WTC11 (cell line): ENCODE measurements around the gene C2orf92. TPM values are rescaled to one million over a fixed set of nuclear protein-coding genes. Genes with fewer than 3 reads are reported as not detected.

Experiments
- ATAC-seq: fragments of 200-7000 bp; cut with Tn5 transposase; 2 replicates; pipeline ENCODE4 v1.10.0; 2021; ENCODE audit warnings: mild to moderate bottlenecking, moderate library complexity
- CTCF ChIA-PET: fragments of 300-600 bp; sonication (Branson Sonifier 250); formaldehyde crosslinking; loops from one replicate; lab custom pipeline; 2021; ENCODE audit warnings: antibody characterized with exemption; lab: Charles Lee
- POLR2A ChIA-PET: fragments of 350-600 bp; sonication (Branson Sonifier 250); formaldehyde crosslinking; loops from one replicate; lab custom pipeline; 2021; ENCODE audit warnings: antibody characterized with exemption; lab: Charles Lee
- DNase-seq: peaks from one replicate; pipeline ENCODE4 v3.0.0; 2021; ENCODE audit warnings: low spot score
- H3K27ac Mint-ChIP-seq: 2 replicates; pipeline ENCODE4 v1.8.0; 2021; ENCODE audit warnings: mixed read lengths
- H3K27me3 Mint-ChIP-seq: 2 replicates; pipeline ENCODE4 v1.8.0; 2021; ENCODE audit warnings: low read depth, mild to moderate bottlenecking, moderate library complexity, mixed read lengths
- H3K36me3 Mint-ChIP-seq: 2 replicates; pipeline ENCODE4 v1.8.0; 2021; ENCODE audit warnings: mixed read lengths
- H3K4me1 Mint-ChIP-seq: 2 replicates; pipeline ENCODE4 v1.8.0; 2022; ENCODE audit warnings: mixed read lengths
- H3K4me3 Mint-ChIP-seq: 2 replicates; pipeline ENCODE4 v1.8.0; 2021; ENCODE audit warnings: mild to moderate bottlenecking, moderate library complexity, mixed read lengths
- H3K9me3 Mint-ChIP-seq: 2 replicates; pipeline ENCODE4 v1.8.0; 2021; ENCODE audit warnings: mixed read lengths
- ELF4 ChIP-seq: sonication (generic); formaldehyde crosslinking; IDR thresholded peaks from 2 replicates; pipeline ENCODE4 v1.8.1; 2022; ENCODE audit warnings: low read depth, mild to moderate bottlenecking, moderate library complexity, missing genetic modification reagents
- ETV6 ChIP-seq: sonication (generic); formaldehyde crosslinking; IDR thresholded peaks from 2 replicates; pipeline ENCODE4 v1.8.1; 2022; ENCODE audit warnings: mild to moderate bottlenecking, missing genetic modification reagents
- HMGA2 ChIP-seq: fragments of 250-450 bp; sonication (Bioruptor Pico); IDR thresholded peaks from 2 replicates; pipeline ENCODE4 v1.4.0; 2021; ENCODE audit warnings: mild to moderate bottlenecking, moderate library complexity
- NR2C2 ChIP-seq: sonication (generic); formaldehyde crosslinking; IDR thresholded peaks from 2 replicates; pipeline ENCODE4 v1.8.0; 2022; ENCODE audit warnings: mild to moderate bottlenecking, missing genetic modification reagents
- NR3C1 ChIP-seq: sonication (generic); formaldehyde crosslinking; conservative IDR thresholded peaks from 2 replicates; pipeline ENCODE4 v1.8.1; 2023; ENCODE audit warnings: low read depth, mild to moderate bottlenecking, missing genetic modification reagents
- RELA ChIP-seq: sonication (generic); formaldehyde crosslinking; IDR thresholded peaks from 2 replicates; pipeline ENCODE4 v1.8.1; 2022; ENCODE audit warnings: missing genetic modification reagents, mild to moderate bottlenecking, borderline replicate concordance
- ZNF121 ChIP-seq: sonication (generic); formaldehyde crosslinking; IDR thresholded peaks from 2 replicates; pipeline ENCODE4 v1.8.0; 2023; ENCODE audit warnings: missing genetic modification reagents
- ZNF232 ChIP-seq: sonication (generic); formaldehyde crosslinking; IDR thresholded peaks from 2 replicates; pipeline ENCODE4 v1.8.0; 2022; ENCODE audit warnings: mild to moderate bottlenecking, missing genetic modification reagents
- ZNF396 ChIP-seq: fragments of 250-450 bp; sonication (Bioruptor Pico); IDR thresholded peaks from 2 replicates; pipeline ENCODE4 v1.8.0; 2021; ENCODE audit warnings: mild to moderate bottlenecking, moderate library complexity, borderline replicate concordance
- ZNF423 ChIP-seq: fragments of 250-450 bp; sonication (Bioruptor Pico); IDR thresholded peaks from 2 replicates; pipeline ENCODE4 v2.1.2; 2022; ENCODE audit warnings: mild to moderate bottlenecking, moderate library complexity
- total RNA-seq: library from RNA; stranded (reverse); gene quantifications from 3 replicates; pipeline ENCODE4 v1.2.3, GENCODE V29; 2021
- TF ChIP-seq, protein P1 (sequence below): sonication (generic); formaldehyde crosslinking; IDR thresholded peaks from 2 replicates; pipeline ENCODE4 v1.8.1; 2023; ENCODE audit warnings: mild to moderate bottlenecking, moderate library complexity, missing genetic modification reagents
- TF ChIP-seq, protein P2 (sequence below): fragments of 200-600 bp; IDR thresholded peaks from 2 replicates; pipeline ENCODE4 v1.8.0; 2022; ENCODE audit warnings: antibody characterized with exemption
- TF ChIP-seq, protein P3 (sequence below): sonication (generic); formaldehyde crosslinking; IDR thresholded peaks from 2 replicates; pipeline ENCODE4 v1.8.1; 2023; ENCODE audit warnings: mild to moderate bottlenecking, missing genetic modification reagents, borderline replicate concordance
- TF ChIP-seq, protein P4 (sequence below): fragments of 250-450 bp; sonication (Bioruptor Pico); IDR thresholded peaks from 2 replicates; pipeline ENCODE4 v1.9.0; 2021; ENCODE audit warnings: moderate library complexity, mild to moderate bottlenecking, inconsistent platforms, borderline replicate concordance
- TF ChIP-seq, protein P5 (sequence below): sonication (generic); formaldehyde crosslinking; IDR thresholded peaks from 2 replicates; pipeline ENCODE4 v1.8.0; 2023; ENCODE audit warnings: missing genetic modification reagents, mild to moderate bottlenecking, borderline replicate concordance
- TF ChIP-seq, protein P6 (sequence below): sonication (generic); formaldehyde crosslinking; IDR thresholded peaks from 2 replicates; pipeline ENCODE4 v1.8.1; 2022; ENCODE audit warnings: low read depth, missing genetic modification reagents, borderline replicate concordance
- TF ChIP-seq, protein P7 (sequence below): fragments of 250-450 bp; sonication (Bioruptor Pico); IDR thresholded peaks from 2 replicates; pipeline ENCODE4 v1.9.0; 2021; ENCODE audit warnings: mild to moderate bottlenecking

C2orf92 gene
- total RNA-seq, 1 experiment from 2014 or later = 5.2 TPM

DNA sequence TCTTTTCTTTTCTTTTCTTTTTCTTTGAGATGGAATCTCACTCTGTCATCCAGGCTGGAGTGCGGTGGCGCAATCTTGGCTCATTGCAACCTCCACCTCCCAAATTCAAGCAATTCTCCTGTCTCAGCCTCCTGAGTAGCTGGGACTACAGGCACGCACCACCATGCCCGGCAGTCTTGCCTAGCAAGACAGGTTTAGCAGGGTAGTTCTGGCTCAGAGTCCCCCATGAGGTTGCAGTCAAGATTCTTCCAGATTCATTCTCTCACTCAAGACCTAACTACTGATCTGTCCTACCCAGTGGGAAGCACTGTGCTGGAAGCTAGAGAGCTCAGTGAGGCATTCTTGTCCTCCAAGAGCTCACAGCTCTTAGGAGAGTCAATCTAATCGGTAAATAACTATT lies 26.2 kb downstream of the C2orf92 start:
- ATAC-seq (no peak), DNase-seq (no peak)
- H3K36me3 Mint-ChIP-seq = no peaks in the 10 kb centered on the region
- no peak for TF ChIP-seq ZNF232
- no peak for TF ChIP-seq HMGA2 (CRISPR knock-in tag)
- TF ChIP-seq ZNF423 (CRISPR knock-in tag) = no peak
- TF ChIP-seq ZNF396 (CRISPR knock-in tag) = no peak
- no peak for TF ChIP-seq ETV6 (CRISPR knock-in tag)
- TF ChIP-seq, all 79 proteins: peak for 0
- Mint-ChIP-seq H3K27ac (no peak overlapping the region), H3K27me3 (peaks cover 6% of the 10 kb centered on the region; the same call in 1 of the 2 replicates), H3K9me3 (no peaks in the 10 kb centered on the region), H3K4me3 (no peak overlapping the region), H3K4me1 (peaks cover 28% of the 10 kb centered on the region)
- POLR2A ChIA-PET = interaction anchor here (0.5 kb wide), 1 partner anchor 1164 kb away, joined by 3 read pairs; no protein-coding TSS in a partner anchor
- CTCF ChIA-PET = interaction anchor here (1.3 to 7.3 kb wide), 5 partner anchors 16 to 105 kb away, joined by 3 to 138 read pairs (median 99); partner anchors contain the start of genes ACTR1B, ANKRD36B, C2orf92 and ZAP70

DNA sequence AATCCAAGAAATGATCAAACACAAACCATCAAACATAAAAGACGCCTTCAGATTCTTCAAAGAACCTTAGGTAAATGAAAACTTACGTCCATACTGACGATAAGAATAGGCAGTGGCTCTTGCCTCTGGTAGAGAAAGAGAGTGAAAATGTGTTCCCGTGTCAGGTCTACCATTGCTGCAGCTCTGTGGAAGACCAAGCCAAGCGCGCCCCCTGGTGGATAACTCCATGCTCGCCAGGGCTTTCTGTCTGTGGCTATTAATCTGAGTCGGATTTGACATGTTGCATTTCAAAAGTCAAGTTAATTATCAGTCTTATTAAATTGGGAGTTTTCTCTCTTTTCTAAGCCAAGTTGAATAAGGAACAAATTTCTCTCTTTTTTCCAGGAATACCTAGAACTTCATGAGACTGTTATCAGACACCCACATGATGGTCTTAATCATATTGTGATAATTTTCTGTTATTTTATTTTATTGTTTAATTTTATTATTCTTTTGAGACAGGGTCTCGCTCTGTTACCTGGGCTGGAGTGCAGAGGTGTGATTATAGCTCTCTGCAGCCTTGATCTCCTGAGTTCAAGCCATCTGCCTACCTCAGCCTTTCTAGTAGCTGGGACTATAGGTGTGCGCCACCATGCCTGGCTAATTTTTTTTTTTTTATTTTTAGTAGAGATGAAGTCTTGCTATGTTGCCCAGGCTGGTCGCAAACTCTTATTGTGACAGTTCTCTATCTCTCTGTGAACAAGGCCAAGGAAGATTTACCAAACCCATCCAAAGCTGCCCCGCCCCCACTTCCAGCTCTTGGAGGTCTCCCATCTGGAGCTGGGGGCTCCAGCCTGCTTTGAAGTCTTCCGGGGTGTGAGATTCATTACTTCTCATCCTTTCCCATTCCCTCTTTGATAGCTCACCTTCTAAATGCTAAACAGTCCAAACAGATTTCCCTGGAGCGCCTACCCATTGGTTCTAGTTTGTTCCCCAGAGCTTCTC lies 28.0 kb downstream of the C2orf92 start:
- peak; percentile 73 for ATAC-seq
- no peak overlapping the region for H3K27ac Mint-ChIP-seq
- H3K4me1 Mint-ChIP-seq = peaks cover 20% of the 10 kb centered on the region
- H3K9me3 Mint-ChIP-seq = no peaks in the 10 kb centered on the region
- no peaks in the 10 kb centered on the region for H3K36me3 Mint-ChIP-seq
- POLR2A ChIA-PET = interaction anchor here (1.2 kb wide), 1 partner anchor 34 kb away, joined by 4 read pairs; the partner anchor contains the start of gene ACTR1B
- CTCF ChIA-PET = interaction anchor here (0.7 to 7.3 kb wide), 16 partner anchors 8 to 342 kb away, joined by 3 to 138 read pairs (median 5); partner anchors contain the start of genes ACTR1B, ANKRD36B, COX5B and ZAP70
- H3K4me3 Mint-ChIP-seq = no peak overlapping the region
- DNase-seq = peak; percentile 92
- peaks cover 6% of the 10 kb centered on the region; the same call in 1 of the 2 replicates for H3K27me3 Mint-ChIP-seq
- TF ChIP-seq RELA (CRISPR knock-in tag) = no peak
- TF ChIP-seq, protein P1, sequence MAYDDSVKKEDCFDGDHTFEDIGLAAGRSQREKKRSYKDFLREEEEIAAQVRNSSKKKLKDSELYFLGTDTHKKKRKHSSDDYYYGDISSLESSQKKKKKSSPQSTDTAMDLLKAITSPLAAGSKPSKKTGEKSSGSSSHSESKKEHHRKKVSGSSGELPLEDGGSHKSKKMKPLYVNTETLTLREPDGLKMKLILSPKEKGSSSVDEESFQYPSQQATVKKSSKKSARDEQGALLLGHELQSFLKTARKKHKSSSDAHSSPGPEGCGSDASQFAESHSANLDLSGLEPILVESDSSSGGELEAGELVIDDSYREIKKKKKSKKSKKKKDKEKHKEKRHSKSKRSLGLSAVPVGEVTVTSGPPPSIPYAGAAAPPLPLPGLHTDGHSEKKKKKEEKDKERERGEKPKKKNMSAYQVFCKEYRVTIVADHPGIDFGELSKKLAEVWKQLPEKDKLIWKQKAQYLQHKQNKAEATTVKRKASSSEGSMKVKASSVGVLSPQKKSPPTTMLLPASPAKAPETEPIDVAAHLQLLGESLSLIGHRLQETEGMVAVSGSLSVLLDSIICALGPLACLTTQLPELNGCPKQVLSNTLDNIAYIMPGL = peak; percentile 38; the same call in 1 of the 2 replicates
- no peak for TF ChIP-seq NR3C1 (CRISPR knock-in tag)
- TF ChIP-seq, protein P2, sequence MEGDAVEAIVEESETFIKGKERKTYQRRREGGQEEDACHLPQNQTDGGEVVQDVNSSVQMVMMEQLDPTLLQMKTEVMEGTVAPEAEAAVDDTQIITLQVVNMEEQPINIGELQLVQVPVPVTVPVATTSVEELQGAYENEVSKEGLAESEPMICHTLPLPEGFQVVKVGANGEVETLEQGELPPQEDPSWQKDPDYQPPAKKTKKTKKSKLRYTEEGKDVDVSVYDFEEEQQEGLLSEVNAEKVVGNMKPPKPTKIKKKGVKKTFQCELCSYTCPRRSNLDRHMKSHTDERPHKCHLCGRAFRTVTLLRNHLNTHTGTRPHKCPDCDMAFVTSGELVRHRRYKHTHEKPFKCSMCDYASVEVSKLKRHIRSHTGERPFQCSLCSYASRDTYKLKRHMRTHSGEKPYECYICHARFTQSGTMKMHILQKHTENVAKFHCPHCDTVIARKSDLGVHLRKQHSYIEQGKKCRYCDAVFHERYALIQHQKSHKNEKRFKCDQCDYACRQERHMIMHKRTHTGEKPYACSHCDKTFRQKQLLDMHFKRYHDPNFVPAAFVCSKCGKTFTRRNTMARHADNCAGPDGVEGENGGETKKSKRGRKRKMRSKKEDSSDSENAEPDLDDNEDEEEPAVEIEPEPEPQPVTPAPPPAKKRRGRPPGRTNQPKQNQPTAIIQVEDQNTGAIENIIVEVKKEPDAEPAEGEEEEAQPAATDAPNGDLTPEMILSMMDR = peak; percentile 92
- TF ChIP-seq, protein P3, sequence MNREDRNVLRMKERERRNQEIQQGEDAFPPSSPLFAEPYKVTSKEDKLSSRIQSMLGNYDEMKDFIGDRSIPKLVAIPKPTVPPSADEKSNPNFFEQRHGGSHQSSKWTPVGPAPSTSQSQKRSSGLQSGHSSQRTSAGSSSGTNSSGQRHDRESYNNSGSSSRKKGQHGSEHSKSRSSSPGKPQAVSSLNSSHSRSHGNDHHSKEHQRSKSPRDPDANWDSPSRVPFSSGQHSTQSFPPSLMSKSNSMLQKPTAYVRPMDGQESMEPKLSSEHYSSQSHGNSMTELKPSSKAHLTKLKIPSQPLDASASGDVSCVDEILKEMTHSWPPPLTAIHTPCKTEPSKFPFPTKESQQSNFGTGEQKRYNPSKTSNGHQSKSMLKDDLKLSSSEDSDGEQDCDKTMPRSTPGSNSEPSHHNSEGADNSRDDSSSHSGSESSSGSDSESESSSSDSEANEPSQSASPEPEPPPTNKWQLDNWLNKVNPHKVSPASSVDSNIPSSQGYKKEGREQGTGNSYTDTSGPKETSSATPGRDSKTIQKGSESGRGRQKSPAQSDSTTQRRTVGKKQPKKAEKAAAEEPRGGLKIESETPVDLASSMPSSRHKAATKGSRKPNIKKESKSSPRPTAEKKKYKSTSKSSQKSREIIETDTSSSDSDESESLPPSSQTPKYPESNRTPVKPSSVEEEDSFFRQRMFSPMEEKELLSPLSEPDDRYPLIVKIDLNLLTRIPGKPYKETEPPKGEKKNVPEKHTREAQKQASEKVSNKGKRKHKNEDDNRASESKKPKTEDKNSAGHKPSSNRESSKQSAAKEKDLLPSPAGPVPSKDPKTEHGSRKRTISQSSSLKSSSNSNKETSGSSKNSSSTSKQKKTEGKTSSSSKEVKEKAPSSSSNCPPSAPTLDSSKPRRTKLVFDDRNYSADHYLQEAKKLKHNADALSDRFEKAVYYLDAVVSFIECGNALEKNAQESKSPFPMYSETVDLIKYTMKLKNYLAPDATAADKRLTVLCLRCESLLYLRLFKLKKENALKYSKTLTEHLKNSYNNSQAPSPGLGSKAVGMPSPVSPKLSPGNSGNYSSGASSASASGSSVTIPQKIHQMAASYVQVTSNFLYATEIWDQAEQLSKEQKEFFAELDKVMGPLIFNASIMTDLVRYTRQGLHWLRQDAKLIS (CRISPR knock-in tag) = no peak
- TF ChIP-seq HMGA2 (CRISPR knock-in tag) = no peak
- TF ChIP-seq, protein P4, sequence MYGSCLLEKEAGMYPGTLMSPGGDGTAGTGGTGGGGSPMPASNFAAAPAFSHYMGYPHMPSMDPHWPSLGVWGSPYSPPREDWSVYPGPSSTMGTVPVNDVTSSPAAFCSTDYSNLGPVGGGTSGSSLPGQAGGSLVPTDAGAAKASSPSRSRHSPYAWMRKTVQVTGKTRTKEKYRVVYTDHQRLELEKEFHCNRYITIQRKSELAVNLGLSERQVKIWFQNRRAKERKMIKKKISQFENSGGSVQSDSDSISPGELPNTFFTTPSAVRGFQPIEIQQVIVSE (CRISPR knock-in tag) = no peak
- TF ChIP-seq, protein P5, sequence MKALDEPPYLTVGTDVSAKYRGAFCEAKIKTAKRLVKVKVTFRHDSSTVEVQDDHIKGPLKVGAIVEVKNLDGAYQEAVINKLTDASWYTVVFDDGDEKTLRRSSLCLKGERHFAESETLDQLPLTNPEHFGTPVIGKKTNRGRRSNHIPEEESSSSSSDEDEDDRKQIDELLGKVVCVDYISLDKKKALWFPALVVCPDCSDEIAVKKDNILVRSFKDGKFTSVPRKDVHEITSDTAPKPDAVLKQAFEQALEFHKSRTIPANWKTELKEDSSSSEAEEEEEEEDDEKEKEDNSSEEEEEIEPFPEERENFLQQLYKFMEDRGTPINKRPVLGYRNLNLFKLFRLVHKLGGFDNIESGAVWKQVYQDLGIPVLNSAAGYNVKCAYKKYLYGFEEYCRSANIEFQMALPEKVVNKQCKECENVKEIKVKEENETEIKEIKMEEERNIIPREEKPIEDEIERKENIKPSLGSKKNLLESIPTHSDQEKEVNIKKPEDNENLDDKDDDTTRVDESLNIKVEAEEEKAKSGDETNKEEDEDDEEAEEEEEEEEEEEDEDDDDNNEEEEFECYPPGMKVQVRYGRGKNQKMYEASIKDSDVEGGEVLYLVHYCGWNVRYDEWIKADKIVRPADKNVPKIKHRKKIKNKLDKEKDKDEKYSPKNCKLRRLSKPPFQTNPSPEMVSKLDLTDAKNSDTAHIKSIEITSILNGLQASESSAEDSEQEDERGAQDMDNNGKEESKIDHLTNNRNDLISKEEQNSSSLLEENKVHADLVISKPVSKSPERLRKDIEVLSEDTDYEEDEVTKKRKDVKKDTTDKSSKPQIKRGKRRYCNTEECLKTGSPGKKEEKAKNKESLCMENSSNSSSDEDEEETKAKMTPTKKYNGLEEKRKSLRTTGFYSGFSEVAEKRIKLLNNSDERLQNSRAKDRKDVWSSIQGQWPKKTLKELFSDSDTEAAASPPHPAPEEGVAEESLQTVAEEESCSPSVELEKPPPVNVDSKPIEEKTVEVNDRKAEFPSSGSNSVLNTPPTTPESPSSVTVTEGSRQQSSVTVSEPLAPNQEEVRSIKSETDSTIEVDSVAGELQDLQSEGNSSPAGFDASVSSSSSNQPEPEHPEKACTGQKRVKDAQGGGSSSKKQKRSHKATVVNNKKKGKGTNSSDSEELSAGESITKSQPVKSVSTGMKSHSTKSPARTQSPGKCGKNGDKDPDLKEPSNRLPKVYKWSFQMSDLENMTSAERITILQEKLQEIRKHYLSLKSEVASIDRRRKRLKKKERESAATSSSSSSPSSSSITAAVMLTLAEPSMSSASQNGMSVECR (CRISPR knock-in tag) = no peak
- no peak for TF ChIP-seq ZNF121
- TF ChIP-seq ELF4 = no peak
- TF ChIP-seq, protein P6, sequence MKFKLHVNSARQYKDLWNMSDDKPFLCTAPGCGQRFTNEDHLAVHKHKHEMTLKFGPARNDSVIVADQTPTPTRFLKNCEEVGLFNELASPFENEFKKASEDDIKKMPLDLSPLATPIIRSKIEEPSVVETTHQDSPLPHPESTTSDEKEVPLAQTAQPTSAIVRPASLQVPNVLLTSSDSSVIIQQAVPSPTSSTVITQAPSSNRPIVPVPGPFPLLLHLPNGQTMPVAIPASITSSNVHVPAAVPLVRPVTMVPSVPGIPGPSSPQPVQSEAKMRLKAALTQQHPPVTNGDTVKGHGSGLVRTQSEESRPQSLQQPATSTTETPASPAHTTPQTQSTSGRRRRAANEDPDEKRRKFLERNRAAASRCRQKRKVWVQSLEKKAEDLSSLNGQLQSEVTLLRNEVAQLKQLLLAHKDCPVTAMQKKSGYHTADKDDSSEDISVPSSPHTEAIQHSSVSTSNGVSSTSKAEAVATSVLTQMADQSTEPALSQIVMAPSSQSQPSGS (CRISPR knock-in tag) = no peak
- TF ChIP-seq, protein P7, sequence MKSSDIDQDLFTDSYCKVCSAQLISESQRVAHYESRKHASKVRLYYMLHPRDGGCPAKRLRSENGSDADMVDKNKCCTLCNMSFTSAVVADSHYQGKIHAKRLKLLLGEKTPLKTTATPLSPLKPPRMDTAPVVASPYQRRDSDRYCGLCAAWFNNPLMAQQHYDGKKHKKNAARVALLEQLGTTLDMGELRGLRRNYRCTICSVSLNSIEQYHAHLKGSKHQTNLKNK (CRISPR knock-in tag) = no peak
- no peak for TF ChIP-seq NR2C2
